Measurements from ENCODE around the gene KAT5.
"Not testable (repeated sequence)": the region's sequence is repeated elsewhere in the genome, so short reads cannot be mapped to it uniquely, and the experiment has no call there.

KAT5 gene

GRCh38 chr11:65710421-65710820, 1.6 kb upstream of the KAT5 start:
- DNase-seq: no peak

DNA sequence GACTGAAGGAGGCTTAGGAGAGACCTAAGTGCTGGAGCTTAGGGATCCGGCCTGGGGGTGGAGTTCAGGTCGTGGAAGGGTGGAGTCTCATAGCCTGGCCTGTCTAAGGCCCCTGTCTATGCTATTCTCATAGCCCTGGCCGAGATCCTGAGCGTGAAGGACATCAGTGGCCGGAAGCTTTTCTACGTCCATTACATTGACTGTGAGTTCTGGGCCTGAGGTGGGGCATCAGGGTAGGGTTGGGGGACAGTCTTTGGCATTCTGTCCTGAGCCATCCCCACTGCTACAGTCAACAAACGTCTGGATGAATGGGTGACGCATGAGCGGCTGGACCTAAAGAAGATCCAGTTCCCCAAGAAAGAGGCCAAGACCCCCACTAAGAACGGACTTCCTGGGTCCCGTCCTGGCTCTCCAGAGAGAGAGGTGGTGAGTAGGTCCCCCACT, 603 bp downstream of the KAT5 start:
- DNase-seq: no peak

DNA sequence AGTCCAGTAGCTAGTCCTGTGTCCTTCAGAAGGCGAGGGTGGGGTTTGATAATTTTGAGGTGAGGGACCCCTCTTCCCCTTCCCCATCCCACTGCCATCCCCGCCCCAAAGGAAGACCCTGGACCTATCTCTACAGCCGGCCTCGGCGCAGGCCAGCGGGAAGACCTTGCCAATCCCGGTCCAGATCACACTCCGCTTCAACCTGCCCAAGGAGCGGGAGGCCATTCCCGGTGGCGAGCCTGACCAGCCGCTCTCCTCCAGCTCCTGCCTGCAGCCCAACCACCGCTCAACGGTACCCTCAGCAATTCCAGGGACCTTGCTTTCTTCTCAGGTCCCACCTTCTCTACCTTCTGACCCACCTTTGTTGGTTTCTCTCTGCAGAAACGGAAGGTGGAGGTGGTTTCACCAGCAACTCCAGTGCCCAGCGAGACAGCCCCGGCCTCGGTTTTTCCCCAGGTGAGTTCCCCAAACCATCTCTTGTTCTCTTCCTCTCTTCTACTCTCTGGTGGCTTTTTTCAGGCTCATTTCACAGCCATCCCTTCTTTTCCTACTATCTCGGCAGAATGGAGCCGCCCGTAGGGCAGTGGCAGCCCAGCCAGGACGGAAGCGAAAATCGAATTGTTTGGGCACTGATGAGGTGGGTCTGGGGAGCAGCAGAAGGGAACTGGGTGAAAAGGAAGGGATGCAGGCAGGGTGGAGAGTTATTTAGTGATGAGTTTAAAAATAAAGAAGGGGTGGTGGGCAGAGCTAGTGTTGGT, 1.3 kb downstream of the KAT5 start:
- DNase-seq: no peak

DNA sequence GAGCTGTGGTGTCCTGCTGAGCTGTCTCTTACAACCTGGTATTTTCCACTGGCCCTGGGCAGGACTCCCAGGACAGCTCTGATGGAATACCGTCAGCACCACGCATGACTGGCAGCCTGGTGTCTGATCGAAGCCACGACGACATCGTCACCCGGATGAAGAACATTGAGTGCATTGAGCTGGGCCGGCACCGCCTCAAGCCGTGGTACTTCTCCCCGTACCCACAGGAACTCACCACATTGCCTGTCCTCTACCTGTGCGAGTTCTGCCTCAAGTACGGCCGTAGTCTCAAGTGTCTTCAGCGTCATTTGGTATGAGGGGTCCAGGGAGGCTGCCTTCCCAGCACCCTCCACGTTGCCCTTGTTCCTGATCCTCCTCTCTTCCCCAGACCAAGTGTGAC, 2.4 kb downstream of the KAT5 start:
- DNase-seq: no peak

- no peak for DNase-seq
Observed at GRCh38 chr11:65716302-65716701, 4.2 kb downstream of the KAT5 start.

DNA sequence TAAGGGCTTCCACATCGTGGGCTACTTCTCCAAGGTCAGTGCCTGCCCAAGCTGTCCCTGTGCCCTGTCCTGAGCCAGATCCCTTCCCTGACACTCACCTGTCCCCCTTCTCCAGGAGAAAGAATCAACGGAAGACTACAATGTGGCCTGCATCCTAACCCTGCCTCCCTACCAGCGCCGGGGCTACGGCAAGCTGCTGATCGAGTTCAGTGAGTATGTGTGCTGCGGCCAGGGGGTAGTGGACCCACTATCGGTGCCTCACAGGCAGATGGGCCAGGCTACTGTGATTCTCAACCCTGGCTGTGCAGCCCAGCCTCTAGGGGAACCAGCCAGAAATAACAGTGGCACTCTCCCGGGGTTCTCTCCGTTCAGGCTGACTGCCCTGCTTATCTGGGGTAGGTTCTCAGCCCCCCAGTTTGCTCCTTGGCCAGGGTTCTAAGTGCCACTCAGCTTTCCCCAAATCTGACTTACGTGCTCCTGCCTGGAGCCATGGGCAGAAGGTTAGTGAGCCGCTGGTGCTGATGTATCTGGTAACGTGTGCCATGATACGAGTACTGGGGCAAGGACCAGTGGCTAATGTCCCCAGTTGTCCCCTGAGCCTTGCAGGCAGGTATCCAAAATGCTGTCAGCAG, 4.8 kb downstream of the KAT5 start:
- DNase-seq: no peak

GRCh38 chr11:65717906-65718305, 5.9 kb downstream of the KAT5 start:
- no peak for DNase-seq

- DNase-seq: no peak
Observed at GRCh38 chr11:65718531-65718930, 6.5 kb downstream of the KAT5 start.

DNA sequence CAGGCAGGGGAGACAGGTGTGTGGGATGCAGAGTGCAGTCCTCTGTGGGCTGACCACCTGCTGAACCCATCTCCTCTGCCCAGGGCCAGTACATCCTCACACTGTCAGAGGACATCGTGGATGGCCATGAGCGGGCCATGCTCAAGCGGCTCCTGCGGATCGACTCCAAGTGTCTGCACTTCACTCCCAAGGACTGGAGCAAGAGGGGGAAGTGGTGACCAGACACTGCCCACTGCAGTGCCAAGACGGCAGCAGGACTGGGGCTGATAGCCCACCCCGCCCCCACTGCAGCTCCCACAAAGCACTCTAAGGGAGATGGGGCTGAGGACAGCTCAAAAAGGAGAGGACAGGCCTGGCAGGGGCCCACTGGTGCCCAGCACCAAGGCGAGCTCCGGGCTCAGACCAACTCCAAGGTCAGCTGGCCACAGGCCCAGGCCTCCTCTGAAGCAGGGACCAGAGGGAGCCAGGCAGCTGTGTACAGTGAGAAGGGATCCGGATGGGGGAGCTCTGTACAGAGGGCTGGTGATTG, 7.0 kb downstream of the KAT5 start:
- no peak for DNase-seq

- DNase-seq: no peak
Observed at GRCh38 chr11:65719871-65720210, 7.8 kb downstream of the KAT5 start.

DNA sequence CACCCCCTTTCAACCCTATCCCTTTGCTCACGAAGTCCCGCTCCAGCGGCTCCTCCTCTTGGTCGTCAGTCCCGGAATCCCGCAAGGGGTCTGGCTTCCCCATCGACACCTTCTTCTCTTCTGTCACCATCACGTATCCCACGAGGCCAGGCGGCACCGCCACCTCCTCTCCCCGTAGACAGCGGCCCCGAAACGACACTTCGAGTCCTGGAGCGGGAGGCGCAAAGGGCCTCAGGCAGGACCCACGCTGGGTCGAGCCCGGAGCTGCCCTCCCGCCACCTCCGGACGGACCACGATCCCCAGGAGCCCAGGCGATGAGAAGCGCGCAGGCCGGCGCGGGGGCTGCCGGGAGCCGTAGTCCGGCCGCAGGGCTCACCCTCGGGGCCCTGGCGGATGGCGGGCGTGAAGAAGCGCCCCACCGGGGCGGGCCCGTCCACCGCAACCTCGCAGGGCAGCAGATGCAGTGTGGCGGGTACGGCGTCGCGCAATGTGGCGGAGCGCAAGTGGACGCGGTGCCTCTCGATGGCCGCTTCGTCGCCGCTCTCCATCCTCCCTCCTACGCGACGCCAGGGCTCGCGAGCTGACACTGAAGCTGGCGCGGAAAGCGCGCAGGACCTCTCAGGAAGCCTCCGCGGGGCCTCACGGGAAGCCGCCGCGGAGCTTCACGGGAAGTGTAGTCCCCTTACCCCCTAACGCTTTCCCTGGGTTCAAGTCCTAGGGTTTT, 8.3 kb downstream of the KAT5 start, which contains the start of gene RNASEH2C:
Gene RNASEH2C, minus strand, starts transcription at position 588 of the 724 bp plus-strand sequence. Its CDS starts 40 bp downstream, at position 548.
- peak; percentile 62 for DNase-seq

DNA sequence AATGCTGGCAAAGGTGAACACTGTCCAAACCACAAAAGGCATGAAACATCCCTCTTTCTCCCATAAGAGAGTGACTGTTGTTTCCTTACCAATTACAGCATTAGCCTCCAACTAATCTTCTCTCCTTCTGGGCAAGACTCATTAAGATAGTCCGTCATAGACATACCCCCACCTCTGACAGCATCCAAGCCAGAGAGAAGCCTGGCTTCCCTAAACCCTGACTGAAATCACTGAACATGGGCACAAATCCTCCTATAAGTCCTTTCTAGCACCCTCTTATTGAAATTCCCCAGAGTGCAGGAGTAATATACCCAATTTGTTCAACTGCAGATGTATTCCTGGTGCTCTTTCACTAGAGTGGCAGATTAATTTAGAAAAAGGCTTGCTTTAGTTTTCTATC, 10.2 kb downstream of the KAT5 start:
- DNase-seq: no peak

GRCh38 chr11:65726660-65727059, 14.6 kb downstream of the KAT5 start:
- no peak for DNase-seq

DNA sequence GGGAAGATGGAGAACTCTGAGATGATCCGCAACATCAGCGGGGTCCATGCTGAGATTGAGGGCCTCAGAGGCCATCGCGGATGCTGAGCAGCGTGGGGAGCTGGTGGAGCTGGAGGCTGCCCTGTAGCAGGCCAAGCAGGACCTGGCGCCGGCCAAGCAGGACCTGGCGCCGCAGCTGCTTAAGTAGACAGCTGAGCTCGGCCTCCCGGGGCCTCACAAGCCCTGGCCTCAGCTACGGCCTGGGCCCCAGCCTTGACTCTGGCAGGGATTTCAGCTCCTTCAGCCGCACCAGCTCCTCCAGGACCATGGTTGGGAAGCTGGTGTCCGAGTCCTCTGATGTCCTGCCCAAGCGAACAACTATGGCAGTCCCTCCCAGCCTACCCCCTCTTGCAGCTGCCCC, 15.8 kb downstream of the KAT5 start:
- DNase-seq: no peak

DNA sequence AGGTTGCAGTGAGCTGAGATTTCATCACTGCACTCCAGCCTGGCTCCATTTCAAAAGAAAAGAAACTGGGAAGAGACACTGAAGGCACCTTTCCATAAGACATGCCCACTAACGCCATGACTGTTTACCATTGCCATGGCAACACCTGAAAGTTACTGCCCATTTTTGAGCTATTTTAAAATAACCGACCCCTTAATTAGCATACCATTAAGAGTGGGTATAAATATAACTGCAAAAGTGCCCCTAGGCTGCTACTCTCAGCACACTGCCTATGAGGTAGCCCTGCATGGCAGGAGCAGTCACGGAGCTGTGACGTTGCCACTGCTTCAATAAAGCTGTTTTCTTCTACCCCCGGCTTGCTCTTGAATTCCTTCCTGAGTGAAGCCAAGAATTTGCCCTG, 18.4 kb downstream of the KAT5 start:
- DNase-seq: no peak

DNA sequence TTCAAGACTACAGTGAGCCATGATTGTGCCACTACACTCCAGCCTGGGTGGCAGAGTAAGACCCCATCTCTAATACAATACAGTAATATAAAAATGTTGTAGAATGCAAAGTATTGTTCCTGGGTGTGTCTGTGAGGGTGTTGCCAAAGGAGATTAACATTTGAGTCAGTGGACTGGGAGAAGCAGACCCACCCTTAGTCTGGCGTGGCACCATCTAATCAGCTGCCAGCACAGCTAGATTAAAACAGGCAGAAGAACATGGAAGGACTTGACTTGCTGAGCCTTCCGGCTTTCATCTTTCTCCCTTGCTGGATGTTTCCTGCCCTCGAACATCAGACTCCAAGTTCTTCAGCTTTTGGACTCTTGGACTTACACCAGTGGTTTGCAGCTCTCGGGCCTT, 23.1 kb downstream of the KAT5 start:
- DNase-seq: not testable (repeated sequence)

DNA sequence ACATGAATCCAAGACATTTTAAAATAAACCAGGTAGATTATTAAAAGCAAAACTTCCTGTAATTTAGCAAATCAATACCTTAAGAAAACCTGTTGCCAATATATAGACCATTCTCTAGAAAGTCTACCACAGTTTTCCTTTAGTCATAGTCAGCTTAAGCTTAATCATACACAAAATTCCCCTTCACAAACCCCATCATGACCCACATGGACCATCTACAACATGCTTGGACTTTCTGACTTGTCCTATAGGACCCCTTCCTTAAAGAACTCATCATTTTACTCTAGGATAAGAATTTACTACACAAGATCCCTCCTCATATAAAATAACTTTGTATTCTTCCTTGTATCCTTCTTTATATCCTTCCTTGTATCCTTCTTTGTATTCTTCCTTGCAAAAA, 24.8 kb downstream of the KAT5 start:
- DNase-seq: no peak

DNA sequence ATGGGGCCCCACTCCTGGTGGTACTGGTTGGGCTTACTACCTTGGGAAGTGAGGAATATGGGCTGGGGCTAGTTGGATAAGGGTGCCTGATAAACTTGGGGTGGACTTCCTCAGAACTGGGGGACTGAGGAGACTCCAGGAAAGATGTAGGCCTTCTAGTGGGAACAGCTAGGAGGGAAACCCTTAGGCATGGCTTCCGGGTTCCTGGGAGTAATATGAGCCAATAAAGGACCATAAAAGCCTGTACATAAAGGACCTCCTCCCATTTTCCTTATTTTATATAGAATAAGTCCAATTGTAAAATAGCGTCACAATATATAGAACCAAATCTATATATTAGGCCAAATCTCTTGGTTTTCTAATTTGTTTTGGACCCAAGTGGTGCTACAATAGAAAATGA, 27.0 kb downstream of the KAT5 start:
- no peak for DNase-seq

DNA sequence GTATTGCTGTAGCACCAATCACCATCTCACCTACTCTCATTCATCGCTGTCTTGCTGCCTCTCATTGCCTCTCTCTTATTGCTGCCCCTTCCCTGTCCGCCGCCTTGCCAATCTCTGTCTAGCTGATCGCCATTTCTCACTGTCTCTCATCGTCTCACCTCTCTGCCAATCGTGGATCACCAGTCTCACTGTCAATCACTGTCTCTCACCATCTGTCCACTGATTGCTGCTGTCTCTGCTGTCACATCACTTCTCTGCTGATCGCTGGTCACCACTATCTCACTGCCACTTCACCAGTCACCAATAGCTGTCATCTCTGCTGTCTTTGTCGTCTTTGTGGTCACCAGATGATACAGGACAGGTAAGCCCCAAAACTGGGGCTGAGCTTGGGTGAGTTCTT, 29.1 kb downstream of the KAT5 start:
- DNase-seq: no peak

DNA sequence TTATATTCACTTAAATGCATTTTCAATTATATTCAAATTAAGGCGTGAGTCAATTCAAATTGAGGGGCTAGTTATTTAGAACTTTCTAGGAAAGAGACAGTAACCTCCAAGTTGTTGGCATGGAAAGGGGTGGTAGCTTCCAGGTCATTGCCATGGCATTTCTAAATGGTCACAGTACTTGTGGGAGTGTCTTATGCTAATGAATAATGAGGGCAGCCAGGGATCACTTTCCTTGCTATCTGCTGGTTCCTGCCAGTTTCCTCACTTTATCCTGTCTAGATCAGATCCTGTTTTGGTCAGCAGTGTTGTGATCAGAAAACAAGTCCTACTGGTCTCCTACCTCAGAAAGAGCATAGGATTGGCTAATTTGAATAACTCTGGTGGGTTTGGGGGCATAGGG, 30.3 kb downstream of the KAT5 start:
- no peak for DNase-seq

DNA sequence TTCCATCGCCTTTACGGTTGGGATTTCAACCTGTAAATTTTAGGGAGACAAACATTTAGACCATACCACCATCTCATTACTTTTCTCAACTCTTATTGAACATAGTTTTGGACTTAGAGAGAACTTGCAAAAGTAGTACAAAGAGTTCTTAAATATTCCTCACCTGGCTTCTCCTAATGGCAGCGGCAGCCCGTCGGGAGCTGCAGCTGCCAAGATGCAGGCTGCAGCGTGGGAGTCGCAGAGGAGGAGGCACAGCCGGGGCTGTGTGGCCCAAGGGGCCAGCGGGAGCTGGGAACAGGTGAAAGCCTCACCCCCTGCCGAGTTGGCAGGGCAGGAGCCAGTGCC, 31.6 kb downstream of the KAT5 start:
- DNase-seq: no peak

DNA sequence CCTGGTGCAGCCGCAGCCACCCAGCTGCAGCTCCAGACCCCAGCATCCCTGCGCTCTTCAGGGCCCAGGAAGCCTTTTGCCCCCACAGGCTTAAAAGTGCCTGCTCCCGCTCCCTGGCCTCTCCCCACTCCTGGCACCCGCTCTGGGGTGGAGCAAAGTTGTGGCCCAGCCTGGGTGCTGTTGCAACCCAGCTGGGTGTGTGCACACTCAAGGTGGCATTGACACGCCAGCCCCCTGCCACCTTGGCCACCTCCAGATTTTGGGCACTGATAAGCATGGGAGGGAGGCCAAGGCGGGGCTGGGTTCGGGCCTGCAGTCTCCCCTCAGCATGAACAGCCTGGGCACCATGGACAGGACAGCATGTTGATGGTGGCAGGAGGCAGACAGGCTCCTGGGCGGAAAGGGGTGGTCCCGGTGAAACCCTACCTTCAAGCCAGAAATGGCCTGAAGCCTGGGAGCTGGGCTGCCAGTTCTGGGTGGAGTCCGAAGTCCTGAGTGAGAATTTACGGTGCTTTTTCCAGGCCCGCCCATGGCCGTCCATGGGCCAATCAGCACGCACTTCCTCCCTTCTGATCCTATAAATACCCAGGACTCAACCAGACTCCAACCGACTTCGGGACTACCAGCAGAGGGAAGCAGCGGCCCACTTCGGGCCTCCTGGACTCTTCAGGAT, 32.1 kb downstream of the KAT5 start:
- no peak for DNase-seq

- DNase-seq: no peak
Observed at GRCh38 chr11:65744699-65745042, 32.6 kb downstream of the KAT5 start.

Measured in T-helper 9 cell (primary cell).